GM19452 (cell line): ENCODE results near the gene MCRIP2.
"Not testable (repeated sequence)": the region's sequence is repeated elsewhere in the genome, so short reads cannot be mapped to it uniquely, and the experiment has no call there.

Source experiments
- ATAC-seq: cut with Tn5 transposase; IDR thresholded peaks from one replicate; pipeline ENCODE4 v1.9.1; 2021; ENCODE audit not compliant: unreplicated experiment

Gene MCRIP2

GRCh38 chr16:679814-680624 lies 38.4 kb downstream of the MCRIP2 start, which contains the start of gene STUB1:
TSS of gene STUB1 (plus strand) at chr16:680410. CDS start at chr16:680526, 116 bp downstream.
- no peak for ATAC-seq

- no peak for ATAC-seq
Measured at GRCh38 chr16:680625-680945, 39.0 kb downstream of the MCRIP2 start.

- ATAC-seq, result no peak
Measured at GRCh38 chr16:680967-681745, 39.5 kb downstream of the MCRIP2 start.

- no peak for ATAC-seq
Measured at GRCh38 chr16:681746-682427, 40.3 kb downstream of the MCRIP2 start.

GRCh38 chr16:682493-683395 lies 41.1 kb downstream of the MCRIP2 start:
- no peak for ATAC-seq

GRCh38 chr16:683396-684070 lies 41.9 kb downstream of the MCRIP2 start:
- no peak for ATAC-seq

GRCh38 chr16:684071-684794 lies 42.6 kb downstream of the MCRIP2 start, which contains the start of gene JMJD8:
TSS of gene JMJD8 (minus strand) at chr16:684334. CDS start at chr16:684319, 15 bp downstream.
- peak; percentile 62 for ATAC-seq

GRCh38 chr16:684961-685696 lies 43.5 kb downstream of the MCRIP2 start:
- no peak for ATAC-seq

GRCh38 chr16:685967-686366 lies 44.3 kb downstream of the MCRIP2 start:
- no peak for ATAC-seq

GRCh38 chr16:686459-687260 lies 45.0 kb downstream of the MCRIP2 start:
- ATAC-seq, result no peak

- no peak for ATAC-seq
Measured at GRCh38 chr16:687499-687898, 45.9 kb downstream of the MCRIP2 start.

GRCh38 chr16:689175-689897 lies 47.7 kb downstream of the MCRIP2 start:
- ATAC-seq, result no peak

- ATAC-seq, result not testable (repeated sequence)
Measured at GRCh38 chr16:691242-691641, 49.6 kb downstream of the MCRIP2 start.

- no peak for ATAC-seq
Measured at GRCh38 chr16:692356-693108, 50.9 kb downstream of the MCRIP2 start.

GRCh38 chr16:693364-693763 lies 51.7 kb downstream of the MCRIP2 start:
- ATAC-seq, result no peak

GRCh38 chr16:693766-694165 lies 52.1 kb downstream of the MCRIP2 start:
- no peak for ATAC-seq
